ENCODE measurements around the gene PLCB1.

DNA sequence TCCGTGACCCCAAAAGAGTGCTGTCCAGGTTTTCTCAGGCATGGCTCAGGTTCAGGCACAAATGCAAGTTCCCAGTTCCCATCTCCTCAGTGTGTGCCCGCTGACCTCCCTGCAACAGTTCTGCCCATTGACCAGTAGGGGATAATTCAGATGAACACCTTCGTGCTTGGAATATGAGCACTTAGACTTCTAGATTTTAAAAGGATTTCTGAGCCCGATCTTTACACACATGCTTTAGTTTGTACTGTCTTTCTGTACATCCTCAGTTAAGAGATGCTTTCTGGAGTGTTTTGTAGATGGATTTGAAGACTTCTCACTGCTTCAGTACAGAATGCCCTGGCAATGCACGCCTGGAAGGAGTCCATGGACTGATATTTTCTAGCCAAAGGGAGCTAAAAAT, 697.2 kb downstream of the PLCB1 start:
- TF ChIP-seq POLR2A (IDR thresholded peaks at IDR 0.05; ENCODE audit: low read depth, low read length) (no peak), POLR2AphosphoS5 (IDR thresholded peaks at IDR 0.05; ENCODE audit: low read depth, low read length) (no peak)
